ENCODE measurements around the gene SETD9. TPM values are rescaled to one million over a fixed set of nuclear protein-coding genes. Genes with fewer than 3 reads are reported as not detected.

The SETD9 gene
- total and polyA plus RNA-seq, 2 donors from 2014 or later = 8.0 to 9.3 TPM

- H3K36me3 ChIP-seq (ENCODE audit: control insufficient read depth in 2 of 3, insufficient read depth in 3 of 3, low read length in 3 of 3) = peaks cover 8 to 19% (median 14%) of the 10 kb centered on the region in 3 donors
- H3K27me3 ChIP-seq (ENCODE audit: control insufficient read depth, insufficient read depth, low read length) = no peaks in the 10 kb centered on the region
- H3K4me3 ChIP-seq (ENCODE audit: low read length in 3 of 3) = no peak overlapping the region
- H3K4me1 ChIP-seq (ENCODE audit: control insufficient read depth in 2 of 3, insufficient read depth in 2 of 3, low read depth in 1 of 3, low read length in 3 of 3) = no peaks in the 10 kb centered on the region
- intact Hi-C loops (cut with DNase I) = no loop called here
- FAIRE-seq (no peak), DNase-seq (no peak)
- no peak overlapping the region for H3K9ac ChIP-seq (ENCODE audit: low read length in 3 of 3)
- no peak for TF ChIP-seq CTCF (IDR thresholded peaks at IDR 0.05; ENCODE audit: borderline replicate concordance, extremely low read depth, insufficient read depth)
- no peak overlapping the region for H3K27ac ChIP-seq (ENCODE audit: low read depth in 2 of 2, low read length in 2 of 2)
- no peaks in the 10 kb centered on the region for H3K9me3 ChIP-seq (ENCODE audit: control insufficient read depth in 2 of 3, insufficient read depth in 1 of 3, low read length in 3 of 3)
These were observed 16.0 kb upstream of the SETD9 start for GRCh38 chr5:56893251-56893951.

- Histone ChIP-seq H3K27me3 (ENCODE audit: control insufficient read depth, insufficient read depth, low read length) (no peaks in the 10 kb centered on the region), H3K4me1 (ENCODE audit: control insufficient read depth in 2 of 3, insufficient read depth in 2 of 3, low read depth in 1 of 3, low read length in 3 of 3) (no peaks in the 10 kb centered on the region), H3K9ac (ENCODE audit: low read length in 3 of 3) (no peak overlapping the region), H3K36me3 (ENCODE audit: control insufficient read depth in 2 of 3, insufficient read depth in 3 of 3, low read length in 3 of 3) (peaks cover 0 to 11% (median 8%) of the 10 kb centered on the region in 3 donors), H3K4me3 (ENCODE audit: low read length in 3 of 3) (no peak overlapping the region), H3K27ac (ENCODE audit: low read depth in 2 of 2, low read length in 2 of 2) (no peak overlapping the region), H3K9me3 (ENCODE audit: control insufficient read depth in 2 of 3, insufficient read depth in 1 of 3, low read length in 3 of 3) (no peaks in the 10 kb centered on the region)
- TF ChIP-seq CTCF (IDR thresholded peaks at IDR 0.05; ENCODE audit: borderline replicate concordance, extremely low read depth, insufficient read depth) = no peak
- FAIRE-seq (no peak), DNase-seq (no peak)
- intact Hi-C loops (cut with DNase I) = no loop called here
These were observed 12.6 kb upstream of the SETD9 start for GRCh38 chr5:56896763-56897162.

DNA sequence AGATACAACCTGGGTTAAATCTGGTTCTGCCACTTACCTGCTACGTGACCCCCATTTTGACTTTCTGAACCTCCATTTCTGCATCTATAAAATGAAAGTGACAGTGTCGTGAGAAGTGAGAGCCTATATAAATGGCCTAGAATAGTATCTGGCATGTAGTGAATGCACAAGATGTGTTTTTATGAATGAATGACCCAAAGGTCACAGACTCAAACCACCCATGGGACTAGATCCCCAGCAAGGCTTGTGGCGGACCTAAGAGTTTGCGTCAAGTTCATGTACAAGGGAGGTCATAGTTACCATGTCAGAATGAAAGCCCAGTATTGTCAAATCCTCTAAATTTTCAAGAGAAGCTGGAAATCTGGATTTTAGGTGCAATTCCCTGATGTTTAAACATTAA is 11.2 kb upstream of the SETD9 start:
- Histone ChIP-seq H3K36me3 (ENCODE audit: control insufficient read depth in 2 of 3, insufficient read depth in 3 of 3, low read length in 3 of 3) (peaks cover 0 to 11% (median 8%) of the 10 kb centered on the region in 3 donors), H3K4me3 (ENCODE audit: low read length in 3 of 3) (no peak overlapping the region), H3K4me1 (ENCODE audit: control insufficient read depth in 2 of 3, insufficient read depth in 2 of 3, low read depth in 1 of 3, low read length in 3 of 3) (no peaks in the 10 kb centered on the region), H3K27me3 (ENCODE audit: control insufficient read depth, insufficient read depth, low read length) (no peaks in the 10 kb centered on the region), H3K9me3 (ENCODE audit: control insufficient read depth in 2 of 3, insufficient read depth in 1 of 3, low read length in 3 of 3) (no peaks in the 10 kb centered on the region), H3K27ac (ENCODE audit: low read depth in 2 of 2, low read length in 2 of 2) (no peak overlapping the region), H3K9ac (ENCODE audit: low read length in 3 of 3) (no peak overlapping the region)
- intact Hi-C loops (cut with DNase I) = no loop called here
- FAIRE-seq = no peak
- DNase-seq = no peak
- no peak for TF ChIP-seq CTCF (IDR thresholded peaks at IDR 0.05; ENCODE audit: borderline replicate concordance, extremely low read depth, insufficient read depth)
